C4-2B (cell line): ENCODE measurements around the gene EVA1B.

Experiments
- H3K27ac ChIP-seq: fragments of 450-650 bp; 2 replicates; pipeline ENCODE4 v1.5.1; 2017
- CTCF ChIP-seq: fragments of 450-650 bp; conservative IDR thresholded peaks from 2 replicates; pipeline ENCODE4 v1.5.1; 2017; ENCODE audit warnings: mild to moderate bottlenecking
- ZFX ChIP-seq: fragments of 450-650 bp; IDR thresholded peaks from 2 replicates; pipeline ENCODE4 v1.6.1; 2017

EVA1B gene

DNA sequence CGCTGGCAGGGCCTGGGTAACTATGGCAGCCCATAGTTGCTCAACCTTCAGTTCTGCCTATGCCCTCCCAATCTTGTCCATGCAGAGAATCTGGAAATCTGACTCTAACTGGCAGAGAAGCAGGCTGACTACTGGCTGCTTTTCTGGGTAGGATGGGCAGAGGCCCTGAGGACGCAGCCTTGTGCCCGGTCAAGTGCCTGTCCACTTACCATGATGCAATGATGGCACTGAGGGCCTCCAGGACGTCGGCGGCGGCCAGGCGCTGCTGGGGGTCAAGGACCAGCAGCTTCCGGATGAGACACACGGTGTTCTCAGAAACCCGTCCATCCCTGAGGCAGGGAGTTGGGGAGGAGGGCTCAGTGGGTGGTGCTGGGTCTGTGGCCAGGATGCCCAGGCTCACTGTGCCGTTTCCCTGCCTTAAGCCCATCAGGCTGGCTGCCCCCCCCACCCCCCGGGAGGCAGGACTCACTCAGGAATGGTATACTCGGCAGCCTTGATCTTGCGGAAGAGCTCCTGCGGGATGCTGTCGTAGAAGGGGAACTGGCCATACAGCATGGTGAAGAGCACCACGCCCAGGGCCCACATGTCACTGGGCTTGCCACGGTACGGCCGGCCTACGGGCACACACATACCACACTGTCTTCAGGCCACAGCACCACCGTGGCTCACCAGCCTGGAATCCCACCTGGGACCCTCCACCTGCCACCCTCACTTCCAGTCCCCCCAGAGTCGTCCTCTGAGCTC is 20.4 kb upstream of the EVA1B start:
- no peak overlapping the region for H3K27ac ChIP-seq
- no peak for TF ChIP-seq ZFX
- TF ChIP-seq CTCF, result no peak

DNA sequence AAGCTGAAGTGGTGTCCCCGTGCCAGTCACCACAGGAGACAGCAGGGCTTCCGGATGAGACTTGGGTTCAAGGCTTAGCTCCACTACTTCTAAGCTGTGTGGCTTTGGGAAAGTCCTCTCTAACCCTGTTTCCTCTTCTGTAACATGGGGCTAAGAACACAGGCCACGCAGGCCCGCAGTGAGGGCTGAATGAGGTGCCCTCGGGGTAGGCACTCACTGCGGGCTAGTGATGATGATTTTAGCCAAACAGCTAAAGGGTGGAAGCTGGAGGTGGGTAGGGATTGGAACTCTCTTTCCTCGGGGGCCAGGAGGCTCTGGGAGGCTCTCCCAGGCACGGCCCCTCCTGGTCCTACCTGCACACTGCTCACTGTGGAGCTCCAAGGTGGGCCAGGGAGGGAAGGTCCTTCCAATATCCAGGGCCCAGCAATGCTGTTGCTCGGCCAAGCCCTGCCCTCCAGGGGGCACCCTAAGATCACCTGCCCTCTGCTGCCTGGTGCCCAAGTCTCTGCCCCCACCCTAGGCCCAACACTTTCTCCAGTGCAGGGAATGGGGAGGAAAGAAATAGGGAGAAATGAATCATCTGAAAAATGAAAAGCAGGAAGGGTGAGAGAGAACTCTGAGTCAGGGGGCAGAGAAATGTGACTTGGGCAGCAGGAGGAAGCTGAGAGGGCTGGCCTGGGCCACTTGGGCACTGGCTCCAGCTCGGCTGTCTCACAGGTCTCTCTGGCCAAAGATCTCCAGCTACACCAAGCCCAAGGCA is 19.2 kb upstream of the EVA1B start:
- TF ChIP-seq ZFX (no peak), CTCF (no peak; the same call in 1 of the 2 replicates)
- H3K27ac ChIP-seq, result no peak overlapping the region

GRCh38 chr1:36341626-36342320 is 18.3 kb upstream of the EVA1B start:
- H3K27ac ChIP-seq, result no peak overlapping the region
- no peak for TF ChIP-seq CTCF
- no peak for TF ChIP-seq ZFX

GRCh38 chr1:36339615-36340014 is 16.2 kb upstream of the EVA1B start:
- no peak for TF ChIP-seq ZFX
- no peak for TF ChIP-seq CTCF
- H3K27ac ChIP-seq, result no peak overlapping the region

DNA sequence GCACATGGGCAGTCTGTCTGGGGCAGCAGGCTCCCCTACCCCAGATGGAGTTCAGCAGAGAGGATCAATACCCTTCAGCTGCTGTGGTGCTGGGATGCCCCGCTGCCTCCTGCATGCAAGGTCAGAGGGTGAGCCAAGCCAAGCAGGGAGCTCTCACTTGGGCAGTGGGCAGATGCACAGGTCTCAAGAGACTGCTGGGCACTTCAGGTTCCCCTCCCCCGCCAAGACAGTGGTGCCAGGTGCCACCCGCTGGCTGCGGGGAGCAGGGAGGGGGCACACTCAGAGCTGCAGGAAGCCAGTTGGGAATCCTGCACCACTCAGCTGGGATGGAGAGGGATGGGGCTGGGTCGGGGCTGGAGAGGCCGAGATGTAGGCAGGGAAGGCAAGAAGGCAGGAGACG is 15.8 kb upstream of the EVA1B start:
- H3K27ac ChIP-seq, result no peak overlapping the region
- TF ChIP-seq CTCF, result no peak

DNA sequence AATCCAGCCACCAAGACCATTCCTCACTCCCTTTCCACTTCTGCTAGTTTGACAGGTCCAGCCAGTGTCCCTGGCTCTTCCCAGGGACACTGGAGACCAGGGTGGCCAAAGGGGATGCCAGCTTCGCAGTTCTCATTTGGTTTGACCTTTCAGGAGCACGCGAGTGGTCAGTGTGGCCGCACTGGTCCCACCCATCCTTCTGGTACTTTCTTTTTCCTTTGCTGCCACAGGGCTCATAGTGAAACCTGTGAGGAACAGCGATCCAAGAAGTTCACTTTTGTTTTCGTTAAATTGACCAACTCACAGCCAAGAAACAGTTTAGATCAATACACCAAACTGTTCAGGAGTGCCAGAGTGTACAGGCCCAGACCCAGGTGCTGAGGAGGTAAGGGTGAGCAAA is 14.4 kb upstream of the EVA1B start:
- TF ChIP-seq ZFX, result no peak
- no peak for TF ChIP-seq CTCF
- no peak overlapping the region for H3K27ac ChIP-seq

DNA sequence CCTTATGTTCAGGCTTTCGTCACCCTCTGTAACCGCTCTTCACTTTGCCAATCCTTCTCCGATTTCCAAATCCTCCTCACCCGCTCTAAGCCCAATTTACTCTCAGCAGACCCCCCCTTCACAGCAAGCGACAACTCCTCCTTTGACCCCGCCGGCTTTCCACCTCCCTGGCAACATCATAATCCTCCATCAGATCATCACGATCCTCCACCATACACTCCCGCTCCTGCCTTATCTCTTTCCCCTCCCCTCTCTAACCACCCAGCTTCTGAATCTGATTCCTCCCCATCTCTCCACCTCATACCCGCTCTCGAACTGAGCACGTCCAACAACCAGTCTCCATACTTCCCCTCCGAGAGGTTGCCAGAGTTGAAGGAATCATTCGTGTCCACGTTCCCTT is 7.5 kb upstream of the EVA1B start:
- no peak for TF ChIP-seq ZFX
- TF ChIP-seq CTCF, result no peak
- H3K27ac ChIP-seq, result no peak overlapping the region
